Dermis blood vessel endothelial cell (primary cell): Measurements from ENCODE around the gene RCHY1. TPM values are rescaled to one million over a fixed set of nuclear protein-coding genes. Genes with fewer than 3 reads are reported as not detected.

ENCODE experiments used
- total RNA-seq: library from RNA; depleted of rRNA; stranded (reverse); fragments of >200 nt; gene quantifications from 2 replicates; pipeline ENCODE4 v1.2.3, GENCODE V29; 2014

RCHY1 gene
- total RNA-seq, 1 donor from 2014 or later: 49.7 TPM

Other genes with a start within 250 kb of the RCHY1 start
- gene THAP6, start 70 bp upstream of the RCHY1 start, total RNA-seq: 6.1 and 9.3 TPM in 2 replicates
- gene ODAPH, start 41.7 kb upstream of the RCHY1 start, total RNA-seq: not detected in 2 replicates
- gene CDKL2, start 116.1 kb upstream of the RCHY1 start, total RNA-seq: 0.14 and 0.34 TPM in 2 replicates
- gene G3BP2, start 159.0 kb upstream of the RCHY1 start, total RNA-seq: 239 and 264 TPM in 2 replicates
- gene USO1, start 210.2 kb upstream of the RCHY1 start, total RNA-seq: 105 and 141 TPM in 2 replicates